MG63 (cell line): ENCODE data around the gene WDR6. TPM values are rescaled to one million over a fixed set of nuclear protein-coding genes. Genes with fewer than 3 reads are reported as not detected.
"Not testable (repeated sequence)": the region's sequence is repeated elsewhere in the genome, so short reads cannot be mapped to it uniquely, and the experiment has no call there.

ENCODE experiments used
- DNase-seq: peaks from one replicate; pipeline ENCODE4 v3.0.0-alpha.2; 2020
- H3K27me3 ChIP-seq: fragments of 250-450 bp; sonication (Bioruptor Pico); 2 replicates; pipeline ENCODE4 v1.5.1; 2020; ENCODE audit warnings: mild to moderate bottlenecking, moderate library complexity
- H3K36me3 ChIP-seq: fragments of 250-450 bp; sonication (Bioruptor Pico); 2 replicates; pipeline ENCODE4 v1.5.1; 2020; ENCODE audit warnings: mild to moderate bottlenecking, moderate library complexity
- H3K4me3 ChIP-seq: fragments of 250-450 bp; sonication (Bioruptor Pico); 2 replicates; pipeline ENCODE4 v1.5.1; 2020; ENCODE audit warnings: mild to moderate bottlenecking, moderate library complexity
- H3K9me3 ChIP-seq: fragments of 250-450 bp; sonication (Bioruptor Pico); 2 replicates; pipeline ENCODE4 v1.5.1; 2020; ENCODE audit warnings: mild to moderate bottlenecking, moderate library complexity
- total RNA-seq: library from RNA; depleted of rRNA; stranded (reverse); fragments of >200 nt; shearing (Covaris generic); gene quantifications from 2 replicates; pipeline ENCODE4 v1.2.3, GENCODE V29; 2014; ENCODE audit warnings: low replicate concordance

WDR6 gene
- total RNA-seq, 1 experiment from 2014 or later, result 77.2 TPM

- no peaks in the 10 kb centered on the region for H3K27me3 ChIP-seq
- no peaks in the 10 kb centered on the region for H3K36me3 ChIP-seq
- H3K9me3 ChIP-seq, result no peaks in the 10 kb centered on the region
- peak overlapping the region; percentile 73 for H3K4me3 ChIP-seq
- no peak for DNase-seq
These were observed 653 bp upstream of the WDR6 start for GRCh38 chr3:49006408-49007067.

GRCh38 chr3:49007771-49008528 lies 759 bp downstream of the WDR6 start:
- Histone ChIP-seq H3K4me3 (peak overlapping the region; percentile 73), H3K9me3 (no peaks in the 10 kb centered on the region), H3K36me3 (peaks cover 2% of the 10 kb centered on the region; the same call in 1 of the 2 replicates), H3K27me3 (no peaks in the 10 kb centered on the region)
- peak; percentile 82 for DNase-seq

DNA sequence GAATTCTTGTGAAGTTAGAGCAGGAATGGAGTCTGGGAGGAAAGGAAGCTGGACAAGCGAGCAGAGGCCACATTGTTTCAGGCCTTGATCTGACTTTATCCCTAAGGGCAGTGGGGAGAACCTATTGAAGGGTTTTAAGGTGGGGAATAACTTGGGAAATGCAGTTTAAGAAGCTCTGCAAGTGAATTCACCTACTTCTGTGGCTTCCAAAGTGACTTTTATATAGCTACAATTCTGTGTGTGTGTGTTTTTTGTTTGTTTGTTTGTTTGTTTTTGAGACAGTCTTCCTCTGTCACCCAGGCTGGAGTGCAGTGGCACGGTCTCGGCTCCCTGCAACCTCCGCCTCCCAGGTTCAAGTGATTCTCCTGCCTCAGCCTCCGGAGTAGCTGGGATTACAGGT lies 1.4 kb downstream of the WDR6 start:
- H3K36me3 ChIP-seq, H3K9me3 ChIP-seq, H3K4me3 ChIP-seq, DNase-seq, H3K27me3 ChIP-seq: not testable (repeated sequence)

DNA sequence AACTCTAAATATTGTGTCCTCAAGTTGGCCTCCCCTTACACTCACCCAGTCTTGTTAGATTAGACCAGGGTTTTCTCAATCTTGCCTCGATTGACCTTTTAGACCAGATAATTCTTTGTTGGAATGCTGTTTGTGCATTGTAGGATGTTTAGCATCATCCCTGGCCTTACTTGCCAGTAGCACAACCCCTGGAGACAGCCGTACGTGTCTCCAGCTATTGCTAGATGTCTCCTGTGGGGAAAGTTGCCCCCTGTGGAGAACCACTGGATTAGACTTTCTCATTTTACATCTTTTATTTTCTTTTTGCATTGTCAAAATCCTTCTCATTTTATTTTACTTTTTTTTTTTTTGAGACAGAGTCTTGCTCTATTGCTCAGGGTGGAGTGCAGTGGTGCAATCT lies 2.2 kb downstream of the WDR6 start:
- Histone ChIP-seq H3K36me3 (peaks cover 2% of the 10 kb centered on the region; the same call in 1 of the 2 replicates), H3K4me3 (no peak overlapping the region), H3K27me3 (no peaks in the 10 kb centered on the region), H3K9me3 (no peaks in the 10 kb centered on the region)
- DNase-seq, result no peak

DNA sequence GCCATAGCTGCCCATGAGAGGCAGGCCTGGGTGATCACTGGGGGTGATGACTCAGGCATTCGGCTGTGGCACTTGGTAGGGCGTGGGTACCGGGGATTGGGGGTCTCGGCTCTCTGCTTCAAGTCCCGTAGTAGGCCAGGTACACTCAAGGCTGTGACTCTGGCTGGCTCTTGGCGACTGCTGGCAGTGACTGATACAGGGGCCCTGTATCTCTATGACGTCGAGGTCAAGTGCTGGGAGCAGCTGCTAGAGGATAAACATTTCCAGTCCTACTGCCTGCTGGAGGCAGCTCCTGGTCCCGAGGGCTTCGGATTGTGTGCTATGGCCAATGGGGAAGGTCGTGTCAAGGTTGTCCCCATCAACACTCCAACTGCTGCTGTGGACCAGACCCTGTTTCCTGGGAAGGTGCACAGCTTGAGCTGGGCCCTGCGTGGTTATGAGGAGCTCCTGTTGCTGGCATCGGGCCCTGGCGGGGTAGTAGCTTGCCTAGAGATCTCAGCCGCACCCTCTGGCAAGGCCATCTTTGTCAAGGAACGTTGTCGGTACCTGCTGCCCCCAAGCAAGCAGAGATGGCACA lies 5.3 kb downstream of the WDR6 start:
- Histone ChIP-seq H3K9me3 (no peaks in the 10 kb centered on the region), H3K36me3 (peaks cover 9% of the 10 kb centered on the region), H3K27me3 (no peaks in the 10 kb centered on the region), H3K4me3 (no peak overlapping the region)
- no peak for DNase-seq

- peaks cover 9% of the 10 kb centered on the region for H3K36me3 ChIP-seq
- DNase-seq, result no peak
- no peaks in the 10 kb centered on the region for H3K9me3 ChIP-seq
- H3K27me3 ChIP-seq, result no peaks in the 10 kb centered on the region
- no peak overlapping the region for H3K4me3 ChIP-seq
These were observed 6.0 kb downstream of the WDR6 start for GRCh38 chr3:49013113-49013737.

DNA sequence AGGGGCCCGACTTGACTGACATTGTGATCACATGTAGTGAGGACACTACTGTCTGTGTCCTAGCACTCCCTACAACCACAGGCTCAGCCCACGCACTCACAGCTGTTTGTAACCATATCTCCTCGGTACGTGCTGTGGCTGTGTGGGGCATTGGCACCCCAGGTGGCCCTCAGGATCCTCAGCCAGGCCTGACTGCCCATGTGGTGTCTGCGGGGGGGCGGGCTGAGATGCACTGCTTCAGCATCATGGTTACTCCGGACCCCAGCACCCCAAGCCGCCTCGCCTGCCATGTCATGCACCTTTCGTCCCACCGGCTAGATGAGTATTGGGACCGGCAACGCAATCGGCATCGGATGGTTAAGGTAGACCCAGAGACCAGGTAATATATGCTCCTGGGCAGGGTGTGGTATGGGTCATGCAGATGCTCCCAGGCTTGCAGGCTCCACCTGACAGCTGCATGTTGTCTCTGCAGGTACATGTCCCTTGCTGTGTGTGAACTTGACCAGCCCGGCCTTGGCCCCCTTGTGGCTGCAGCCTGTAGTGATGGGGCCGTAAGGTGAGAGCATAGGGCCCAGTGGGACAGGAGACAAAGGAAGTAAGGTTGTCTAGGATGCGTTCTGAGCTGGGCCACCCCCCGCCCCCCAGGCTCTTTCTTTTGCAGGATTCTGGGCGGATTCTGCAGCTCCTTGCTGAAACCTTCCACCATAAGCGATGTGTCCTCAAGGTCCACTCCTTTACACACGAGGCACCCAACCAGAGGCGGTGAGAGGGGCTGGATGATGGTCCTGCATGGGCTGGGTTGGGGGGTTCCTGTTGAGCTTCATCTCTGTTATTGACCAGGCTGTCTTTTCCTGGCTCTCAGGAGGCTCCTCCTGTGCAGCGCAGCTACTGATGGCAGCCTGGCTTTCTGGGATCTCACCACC lies 6.8 kb downstream of the WDR6 start:
- DNase-seq, result no peak
- no peaks in the 10 kb centered on the region for H3K9me3 ChIP-seq
- no peak overlapping the region for H3K4me3 ChIP-seq
- no peaks in the 10 kb centered on the region for H3K27me3 ChIP-seq
- H3K36me3 ChIP-seq, result peaks cover 9% of the 10 kb centered on the region

DNA sequence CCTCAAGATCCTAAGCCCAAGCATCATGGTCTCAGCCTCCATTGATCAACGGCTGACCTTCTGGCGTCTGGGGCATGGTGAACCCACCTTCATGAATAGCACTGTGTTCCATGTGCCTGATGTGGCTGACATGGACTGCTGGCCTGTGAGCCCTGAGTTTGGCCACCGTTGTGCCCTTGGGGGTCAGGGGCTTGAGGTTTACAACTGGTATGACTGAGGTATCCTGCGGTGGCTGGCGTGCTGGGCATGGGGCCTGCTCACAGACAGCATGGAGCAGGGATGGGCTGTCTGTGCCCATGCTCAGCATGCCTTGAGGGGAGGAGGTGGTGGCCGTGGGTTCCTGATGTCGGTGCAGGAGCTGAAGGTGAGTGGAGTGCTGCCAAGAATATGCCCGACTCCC lies 7.9 kb downstream of the WDR6 start:
- H3K27me3 ChIP-seq, result no peaks in the 10 kb centered on the region
- H3K36me3 ChIP-seq, result peaks cover 9% of the 10 kb centered on the region
- DNase-seq, result no peak
- no peak overlapping the region for H3K4me3 ChIP-seq
- H3K9me3 ChIP-seq, result no peaks in the 10 kb centered on the region

GRCh38 chr3:49015765-49016164 lies 8.6 kb downstream of the WDR6 start:
- no peak overlapping the region for H3K4me3 ChIP-seq
- no peaks in the 10 kb centered on the region for H3K27me3 ChIP-seq
- H3K36me3 ChIP-seq, result peaks cover 9% of the 10 kb centered on the region
- no peaks in the 10 kb centered on the region for H3K9me3 ChIP-seq
- no peak for DNase-seq

DNA sequence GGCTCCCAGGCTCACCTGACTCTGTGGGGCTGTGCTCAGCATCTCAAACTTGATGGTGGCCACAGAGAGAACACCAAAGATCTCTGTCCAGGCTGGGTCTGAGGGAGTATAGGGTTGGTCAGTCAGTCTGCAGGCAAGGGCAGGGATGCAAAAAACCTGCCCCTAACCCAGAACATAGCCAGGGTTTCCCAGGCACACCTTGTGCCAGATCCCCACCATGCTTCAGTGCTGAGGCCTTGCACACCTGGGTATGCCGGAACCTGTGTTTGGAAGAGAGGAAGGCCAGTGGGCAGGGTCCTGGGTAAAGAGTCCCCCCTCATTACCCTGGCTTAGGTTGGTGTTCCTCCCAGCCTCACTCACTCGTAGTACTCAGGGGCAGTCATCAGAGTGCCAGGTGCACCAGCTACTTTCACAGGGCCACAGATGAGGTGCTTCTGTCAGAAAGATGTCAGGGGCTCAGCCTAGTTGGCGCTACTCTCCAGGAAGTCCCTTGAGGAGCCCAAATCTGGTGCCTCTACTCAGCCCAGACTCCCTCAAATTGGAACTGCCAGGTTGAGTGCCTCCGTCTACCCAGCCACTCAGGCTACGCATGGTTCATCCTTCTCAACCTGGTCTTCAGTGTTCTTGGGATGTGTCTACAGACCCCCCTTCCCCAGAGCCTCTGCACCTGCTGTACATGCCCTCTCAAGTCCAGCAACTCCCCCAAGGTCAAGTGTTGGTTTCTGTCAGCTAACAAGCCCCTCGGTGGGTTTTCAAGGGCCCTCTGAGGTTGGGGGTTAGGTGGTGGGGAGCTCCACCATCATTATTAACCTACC lies 9.4 kb downstream of the WDR6 start:
- no peak for DNase-seq
- Histone ChIP-seq H3K36me3 (peaks cover 9% of the 10 kb centered on the region), H3K27me3 (no peaks in the 10 kb centered on the region), H3K9me3 (no peaks in the 10 kb centered on the region), H3K4me3 (no peak overlapping the region)

DNA sequence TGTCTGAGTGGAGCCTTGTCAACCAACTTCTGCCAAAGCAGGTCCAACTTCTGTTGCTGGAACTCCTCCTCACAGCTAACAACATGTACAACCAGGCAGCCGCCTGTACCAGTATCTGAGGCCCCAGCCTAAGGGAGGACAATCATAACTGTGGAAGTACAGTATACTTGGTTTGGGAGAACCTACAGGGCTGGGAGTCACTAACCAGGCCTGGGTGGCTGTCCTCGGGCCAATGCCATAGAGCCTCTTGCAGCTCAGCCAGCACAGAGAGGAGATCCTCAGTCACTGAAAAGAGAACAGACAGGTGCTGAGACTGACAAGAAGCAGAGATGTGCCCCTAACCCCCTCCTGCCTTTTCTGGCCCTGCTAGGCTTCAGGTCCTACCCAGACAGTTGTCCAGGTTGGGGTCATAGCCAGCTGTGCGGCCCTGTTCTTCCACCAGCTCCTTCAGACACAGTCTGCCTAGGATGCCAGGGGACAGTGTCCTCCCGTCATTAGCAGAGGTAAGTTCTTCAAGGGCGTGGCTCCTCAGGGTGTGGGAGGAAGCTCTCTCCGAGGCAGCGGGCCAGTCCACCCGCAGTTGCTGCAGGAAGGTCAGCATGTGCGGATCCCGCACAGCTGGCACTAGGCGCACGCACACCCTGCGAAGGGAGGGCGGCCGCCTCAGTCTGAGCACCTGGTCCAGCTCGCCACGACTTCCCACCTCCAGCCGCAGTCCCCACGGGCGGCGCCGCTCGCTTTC lies 10.2 kb downstream of the WDR6 start:
- Histone ChIP-seq H3K9me3 (no peaks in the 10 kb centered on the region), H3K36me3 (peaks cover 6% of the 10 kb centered on the region), H3K4me3 (peak overlapping the region; percentile 86), H3K27me3 (no peaks in the 10 kb centered on the region)
- no peak for DNase-seq

DNA sequence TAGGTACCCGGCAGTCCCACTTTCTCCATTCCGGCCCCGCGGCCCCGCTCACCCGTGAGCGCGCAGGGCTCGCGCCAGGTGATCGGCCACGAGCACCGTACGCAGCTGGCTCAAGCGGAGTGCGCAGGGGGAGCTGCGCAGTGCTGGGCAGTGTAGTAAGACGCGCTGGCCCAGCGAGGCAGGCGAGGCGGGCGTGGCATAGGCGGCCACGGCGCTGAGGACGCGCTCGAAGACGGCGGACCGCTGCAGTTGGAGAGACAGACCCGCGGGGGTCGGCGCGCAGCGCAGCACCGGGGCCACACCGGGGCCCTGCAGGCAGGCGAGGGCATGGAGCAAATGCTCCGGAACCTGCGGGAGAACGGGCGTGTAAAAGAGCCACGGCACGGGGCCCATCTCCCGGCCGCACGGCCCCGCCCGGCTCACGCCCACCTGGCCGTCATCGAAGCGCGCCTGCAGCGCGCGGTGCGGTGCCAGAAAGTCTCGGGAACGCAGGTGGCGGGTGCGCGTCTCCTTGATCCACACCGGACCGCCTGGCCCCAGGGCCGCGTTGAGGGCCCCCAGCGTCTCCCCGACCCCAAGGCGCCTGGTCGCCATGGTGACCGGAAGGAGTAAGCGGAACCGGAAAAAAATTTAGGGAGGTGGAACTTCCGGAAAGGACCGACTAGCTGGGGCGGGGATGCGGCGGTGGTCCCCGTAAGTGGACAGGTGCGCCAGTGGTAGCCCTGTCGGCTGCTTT lies 10.9 kb downstream of the WDR6 start, which contains the start of gene DALRD3:
DALRD3 (minus strand) TSS at position 610 of the 736 bp plus-strand sequence; CDS start at position 594, 16 bp downstream.
- peaks cover 11% of the 10 kb centered on the region for H3K36me3 ChIP-seq
- no peaks in the 10 kb centered on the region for H3K9me3 ChIP-seq
- H3K27me3 ChIP-seq, result no peaks in the 10 kb centered on the region
- peak within 1 kb of the TSS; percentile 86 for H3K4me3 ChIP-seq
- peak; percentile 63 for DNase-seq

- Histone ChIP-seq H3K27me3 (no peaks in the 10 kb centered on the region), H3K36me3 (peaks cover 11% of the 10 kb centered on the region), H3K9me3 (no peaks in the 10 kb centered on the region), H3K4me3 (peak overlapping the region; percentile 86)
- DNase-seq, result no peak
These were observed 11.5 kb downstream of the WDR6 start for GRCh38 chr3:49018707-49019006.

- no peak for DNase-seq
- peaks cover 13% of the 10 kb centered on the region for H3K36me3 ChIP-seq
These were observed 12.7 kb downstream of the WDR6 start for GRCh38 chr3:49019941-49020329.

More at GRCh38 chr3:49019941-49020329, 12.7 kb downstream of the WDR6 start:
- Histone ChIP-seq H3K4me3 (peak overlapping the region; percentile 68), H3K9me3 (no peaks in the 10 kb centered on the region), H3K27me3 (no peaks in the 10 kb centered on the region)
